Measurements from ENCODE around the gene PCED1A.

The PCED1A gene

DNA sequence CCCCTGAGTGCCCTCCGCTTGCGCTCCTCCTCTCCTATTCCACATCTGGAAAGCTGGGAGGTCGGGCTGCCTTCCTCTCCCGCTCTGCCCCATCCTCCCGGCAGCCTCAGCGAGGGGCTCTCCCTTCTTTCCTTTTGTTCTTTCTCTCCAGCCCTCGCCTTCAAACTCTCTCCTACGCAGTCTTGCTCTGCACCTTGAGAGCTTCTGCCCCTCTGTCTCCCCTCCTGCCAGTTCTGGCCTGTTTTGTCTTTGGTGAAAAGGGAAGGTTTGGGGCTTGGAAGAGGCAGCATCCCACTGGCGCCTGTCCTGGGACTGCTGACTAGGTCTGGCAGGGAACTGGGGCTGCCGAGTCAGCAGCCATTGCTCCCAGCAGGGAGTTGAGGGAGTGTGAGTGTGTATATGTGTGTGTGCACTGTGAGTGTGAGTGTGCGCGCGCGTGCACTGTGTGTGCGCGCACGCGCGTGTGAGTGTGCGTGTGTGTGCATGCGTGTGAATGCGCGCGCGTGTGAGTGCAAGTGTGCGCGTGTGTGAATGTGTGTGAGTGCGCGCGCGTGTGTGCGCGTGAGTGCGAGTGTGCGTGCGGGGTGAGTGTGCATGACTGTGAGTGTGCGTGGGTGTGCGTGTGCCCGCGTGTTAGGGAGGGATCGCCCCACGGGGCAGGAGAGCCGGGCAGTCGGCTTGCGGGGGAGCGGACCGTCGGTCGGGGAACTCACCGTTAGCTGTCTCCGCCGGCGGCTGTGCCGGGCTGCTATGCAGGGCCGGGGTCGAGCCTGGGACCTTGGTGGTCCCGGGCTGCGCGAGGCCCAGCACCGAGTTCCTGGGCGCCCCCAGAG lies 40.6 kb downstream of the PCED1A start:
- H3K4me2 ChIP-seq (ENCODE audit: low read depth, low read length, poor library complexity, severe bottlenecking): peak overlapping the region; percentile 85
- peak overlapping the region; percentile 77 for H3K4me3 ChIP-seq (ENCODE audit: low read length, poor library complexity, severe bottlenecking)
- no peak for TF ChIP-seq EZH2phosphoT487 (IDR thresholded peaks at IDR 0.05; ENCODE audit: borderline replicate concordance)
- TF ChIP-seq, protein P1, sequence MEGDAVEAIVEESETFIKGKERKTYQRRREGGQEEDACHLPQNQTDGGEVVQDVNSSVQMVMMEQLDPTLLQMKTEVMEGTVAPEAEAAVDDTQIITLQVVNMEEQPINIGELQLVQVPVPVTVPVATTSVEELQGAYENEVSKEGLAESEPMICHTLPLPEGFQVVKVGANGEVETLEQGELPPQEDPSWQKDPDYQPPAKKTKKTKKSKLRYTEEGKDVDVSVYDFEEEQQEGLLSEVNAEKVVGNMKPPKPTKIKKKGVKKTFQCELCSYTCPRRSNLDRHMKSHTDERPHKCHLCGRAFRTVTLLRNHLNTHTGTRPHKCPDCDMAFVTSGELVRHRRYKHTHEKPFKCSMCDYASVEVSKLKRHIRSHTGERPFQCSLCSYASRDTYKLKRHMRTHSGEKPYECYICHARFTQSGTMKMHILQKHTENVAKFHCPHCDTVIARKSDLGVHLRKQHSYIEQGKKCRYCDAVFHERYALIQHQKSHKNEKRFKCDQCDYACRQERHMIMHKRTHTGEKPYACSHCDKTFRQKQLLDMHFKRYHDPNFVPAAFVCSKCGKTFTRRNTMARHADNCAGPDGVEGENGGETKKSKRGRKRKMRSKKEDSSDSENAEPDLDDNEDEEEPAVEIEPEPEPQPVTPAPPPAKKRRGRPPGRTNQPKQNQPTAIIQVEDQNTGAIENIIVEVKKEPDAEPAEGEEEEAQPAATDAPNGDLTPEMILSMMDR (conservative IDR thresholded peaks at IDR 0.05; ENCODE audit: low read length): no peak
- H3K4me1 ChIP-seq (ENCODE audit: insufficient read depth, low read length, poor library complexity, severe bottlenecking): peaks cover 37% of the 10 kb centered on the region
- H3K9ac ChIP-seq (ENCODE audit: low read depth, low read length, poor library complexity, severe bottlenecking): peak overlapping the region; percentile 98
- H3K27me3 ChIP-seq (ENCODE audit: insufficient read depth, low read length, poor library complexity, severe bottlenecking): peaks cover 8% of the 10 kb centered on the region
- H3K79me2 ChIP-seq (ENCODE audit: insufficient read depth, low read length): peaks cover 47% of the 10 kb centered on the region
- peaks cover 37% of the 10 kb centered on the region; the same call in 1 of the 2 replicates for H3K36me3 ChIP-seq (ENCODE audit: insufficient read depth, low read length)
- H3K9me2 ChIP-seq (replicated peaks; ENCODE audit: low read depth, low read length): no peaks in the 10 kb centered on the region
- peaks cover 9% of the 10 kb centered on the region; the same call in 1 of the 2 replicates for H3F3A ChIP-seq (ENCODE audit: low read depth)
- H4K20me1 ChIP-seq (ENCODE audit: insufficient read depth, low read length, poor library complexity, severe bottlenecking): peaks cover 35% of the 10 kb centered on the region
- no peaks in the 10 kb centered on the region for H3K9me3 ChIP-seq (ENCODE audit: insufficient read depth, low read depth, low read length)
- H2AFZ ChIP-seq (ENCODE audit: low read length): no peak overlapping the region

DNA sequence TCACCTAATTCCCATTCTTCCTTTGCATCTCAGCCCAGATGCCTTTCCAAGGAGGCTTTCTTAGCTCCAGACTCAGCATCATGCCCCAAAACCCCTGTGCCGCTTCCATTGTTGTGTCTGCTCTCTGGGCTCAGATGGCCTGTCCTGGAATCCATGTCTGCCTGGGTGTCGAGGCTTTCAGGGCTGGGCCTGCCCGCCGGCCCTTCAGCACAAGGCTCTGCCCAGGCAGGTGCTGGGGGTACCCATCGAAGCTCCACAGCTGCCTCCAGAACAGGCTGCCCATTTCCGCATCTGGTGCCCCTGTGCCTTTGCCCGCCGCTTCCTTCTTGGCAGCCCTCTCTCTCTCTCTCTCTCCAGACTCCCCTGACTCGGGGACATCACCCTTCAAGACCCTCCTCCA lies 41.2 kb downstream of the PCED1A start:
- Histone ChIP-seq H3K4me2 (ENCODE audit: low read depth, low read length, poor library complexity, severe bottlenecking) (peak overlapping the region; percentile 85), H3K36me3 (ENCODE audit: insufficient read depth, low read length) (peaks cover 44% of the 10 kb centered on the region; the same call in 1 of the 2 replicates), H3K4me3 (ENCODE audit: low read length, poor library complexity, severe bottlenecking) (peak overlapping the region; percentile 77), H2AFZ (ENCODE audit: low read length) (no peak overlapping the region), H3K27me3 (ENCODE audit: insufficient read depth, low read length, poor library complexity, severe bottlenecking) (peaks cover 8% of the 10 kb centered on the region), H3K9ac (ENCODE audit: low read depth, low read length, poor library complexity, severe bottlenecking) (peak overlapping the region; percentile 98), H4K20me1 (ENCODE audit: insufficient read depth, low read length, poor library complexity, severe bottlenecking) (peaks cover 37% of the 10 kb centered on the region), H3K9me3 (ENCODE audit: insufficient read depth, low read depth, low read length) (no peaks in the 10 kb centered on the region), H3K4me1 (ENCODE audit: insufficient read depth, low read length, poor library complexity, severe bottlenecking) (peaks cover 37% of the 10 kb centered on the region), H3K9me2 (replicated peaks; ENCODE audit: low read depth, low read length) (no peaks in the 10 kb centered on the region), H3F3A (ENCODE audit: low read depth) (peaks cover 9% of the 10 kb centered on the region; the same call in 1 of the 2 replicates), H3K79me2 (ENCODE audit: insufficient read depth, low read length) (peaks cover 49% of the 10 kb centered on the region)
- TF ChIP-seq, protein P1 (conservative IDR thresholded peaks at IDR 0.05; ENCODE audit: low read length): no peak
- TF ChIP-seq EZH2phosphoT487 (IDR thresholded peaks at IDR 0.05; ENCODE audit: borderline replicate concordance): no peak

DNA sequence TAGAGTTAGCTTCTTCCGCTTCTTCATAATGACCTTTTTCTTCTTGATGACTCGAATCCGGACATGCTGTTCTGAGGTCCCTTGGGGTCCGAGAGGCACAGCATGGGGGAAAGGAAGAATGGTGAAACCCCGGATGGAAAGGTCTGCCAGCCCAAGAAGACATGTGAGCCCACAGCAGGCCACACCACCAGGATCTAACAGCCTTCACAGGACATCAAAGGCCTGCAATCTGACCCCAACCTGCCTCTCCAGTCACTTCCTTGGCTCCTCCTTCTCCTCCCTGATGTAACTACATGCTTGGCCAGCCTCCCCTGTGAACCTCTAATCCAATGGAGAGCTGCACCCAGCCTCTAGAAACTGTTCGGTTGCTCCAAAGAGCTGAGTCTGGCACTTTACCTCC lies 41.6 kb downstream of the PCED1A start:
- H3K9me3 ChIP-seq (ENCODE audit: insufficient read depth, low read depth, low read length): no peaks in the 10 kb centered on the region
- peaks cover 8% of the 10 kb centered on the region for H3K27me3 ChIP-seq (ENCODE audit: insufficient read depth, low read length, poor library complexity, severe bottlenecking)
- peak overlapping the region; percentile 77 for H3K4me3 ChIP-seq (ENCODE audit: low read length, poor library complexity, severe bottlenecking)
- H3K79me2 ChIP-seq (ENCODE audit: insufficient read depth, low read length): peaks cover 50% of the 10 kb centered on the region
- H3K4me2 ChIP-seq (ENCODE audit: low read depth, low read length, poor library complexity, severe bottlenecking): peak overlapping the region; percentile 85
- peaks cover 37% of the 10 kb centered on the region for H4K20me1 ChIP-seq (ENCODE audit: insufficient read depth, low read length, poor library complexity, severe bottlenecking)
- peaks cover 9% of the 10 kb centered on the region; the same call in 1 of the 2 replicates for H3F3A ChIP-seq (ENCODE audit: low read depth)
- TF ChIP-seq, protein P1 (conservative IDR thresholded peaks at IDR 0.05; ENCODE audit: low read length): no peak
- TF ChIP-seq EZH2phosphoT487 (IDR thresholded peaks at IDR 0.05; ENCODE audit: borderline replicate concordance): no peak
- H3K9me2 ChIP-seq (replicated peaks; ENCODE audit: low read depth, low read length): no peaks in the 10 kb centered on the region
- H3K36me3 ChIP-seq (ENCODE audit: insufficient read depth, low read length): peaks cover 47% of the 10 kb centered on the region; the same call in 1 of the 2 replicates
- H3K9ac ChIP-seq (ENCODE audit: low read depth, low read length, poor library complexity, severe bottlenecking): peak overlapping the region; percentile 98
- H3K4me1 ChIP-seq (ENCODE audit: insufficient read depth, low read length, poor library complexity, severe bottlenecking): peaks cover 37% of the 10 kb centered on the region
- H2AFZ ChIP-seq (ENCODE audit: low read length): no peak overlapping the region
